B cell (primary cell): ENCODE measurements around the gene JADE1.

Experiments
- CTCF ChIP-seq: fragments of 200-600 bp; IDR thresholded peaks from one replicate; pipeline ENCODE4 v1.8.0; 2022; ENCODE audit warnings: antibody characterized with exemption, mild to moderate bottlenecking
- EZH2 ChIP-seq: IDR thresholded peaks from 2 replicates; pipeline ENCODE4 v1.6.1; 2012; ENCODE audit warnings: borderline replicate concordance, low read depth, mild to moderate bottlenecking, moderate library complexity, low read length; ENCODE audit not compliant: insufficient read depth, poor library complexity, severe bottlenecking

GRCh38 chr4:128908735-128909134 lies 99.2 kb downstream of the JADE1 start:
- no peak for TF ChIP-seq EZH2
- TF ChIP-seq CTCF, result no peak
